ENCODE measurements around the gene MYO1D. TPM values are rescaled to one million over a fixed set of nuclear protein-coding genes. Genes with fewer than 3 reads are reported as not detected.

Gene MYO1D
- total RNA-seq, 4 donors from 2014 or later = 247 to 569 (median 444) TPM

- DNase-seq = no peak
- WGBS, 2 donors (ENCODE audit: low coverage in 1 of 2) = 89 to 92% methylated on average over 1 of the region's 1 CpG
- Histone ChIP-seq H3K9me3 (no peaks in the 10 kb centered on the region), H3K27ac (no peak overlapping the region), H3K36me3 (no peaks in the 10 kb centered on the region), H3K4me1 (peaks cover 0 to 49% (median 21%) of the 10 kb centered on the region in 4 donors), H3K4me3 (no peak overlapping the region), H3K27me3 (no peaks in the 10 kb centered on the region)
- no peak for TF ChIP-seq POLR2AphosphoS5 (IDR thresholded peaks at IDR 0.05)
- TF ChIP-seq EP300 (IDR thresholded peaks at IDR 0.05; ENCODE audit: low read depth) = no peak
- no peak for TF ChIP-seq CTCF (IDR thresholded peaks at IDR 0.05)
- TF ChIP-seq POLR2A (IDR thresholded peaks at IDR 0.05) = no peak
- in situ Hi-C loops (cut with MboI; ENCODE audit: low pct_ligation_motif_present in 1 of 4, low pct_unique_long_range_greater_than_20kb in 1 of 4, low sequenced_read_pairs in 3 of 4) = no loop called here
- intact Hi-C loops (cut with DNase I; ENCODE audit: low total_unique reads) = no loop called here
Observed at GRCh38 chr17:32849879-32850278, 27.0 kb downstream of the MYO1D start.

- Histone ChIP-seq H3K4me3 (no peak overlapping the region), H3K27me3 (no peaks in the 10 kb centered on the region), H3K9me3 (no peaks in the 10 kb centered on the region), H3K36me3 (no peaks in the 10 kb centered on the region), H3K4me1 (peaks cover 0 to 36% (median 17%) of the 10 kb centered on the region in 4 donors), H3K27ac (peak overlapping the region; percentile 57 to 78 (median 72))
- no peak for DNase-seq
- 37 to 38% methylated on average over 2 of the region's 2 CpGs for WGBS, 2 donors (ENCODE audit: low coverage in 1 of 2)
- TF ChIP-seq POLR2A (IDR thresholded peaks at IDR 0.05) = no peak
- TF ChIP-seq EP300 (IDR thresholded peaks at IDR 0.05; ENCODE audit: low read depth) = no peak
- no peak for TF ChIP-seq CTCF (IDR thresholded peaks at IDR 0.05)
- no peak for TF ChIP-seq POLR2AphosphoS5 (IDR thresholded peaks at IDR 0.05)
- in situ Hi-C loops (cut with MboI; ENCODE audit: low pct_ligation_motif_present in 1 of 4, low pct_unique_long_range_greater_than_20kb in 1 of 4, low sequenced_read_pairs in 3 of 4) = no loop called here
- intact Hi-C loops (cut with DNase I; ENCODE audit: low total_unique reads) = no loop called here
Observed at GRCh38 chr17:32847977-32848376, 28.9 kb downstream of the MYO1D start.

GRCh38 chr17:32846143-32846542, 30.8 kb downstream of the MYO1D start:
- intact Hi-C loops (cut with DNase I; ENCODE audit: low total_unique reads) = no loop called here
- no peak overlapping the region for H3K4me3 ChIP-seq
- TF ChIP-seq CTCF (IDR thresholded peaks at IDR 0.05) (no peak), POLR2AphosphoS5 (IDR thresholded peaks at IDR 0.05) (no peak), EP300 (IDR thresholded peaks at IDR 0.05; ENCODE audit: low read depth) (no peak), POLR2A (IDR thresholded peaks at IDR 0.05) (no peak)
- no peaks in the 10 kb centered on the region for H3K27me3 ChIP-seq
- WGBS, 2 donors (ENCODE audit: low coverage in 1 of 2) = 80 to 89% methylated on average over 1 of the region's 1 CpG
- in situ Hi-C loops (cut with MboI; ENCODE audit: low pct_ligation_motif_present in 1 of 4, low pct_unique_long_range_greater_than_20kb in 1 of 4, low sequenced_read_pairs in 3 of 4) = no loop called here
- DNase-seq = no peak
- no peak overlapping the region for H3K27ac ChIP-seq
- no peaks in the 10 kb centered on the region for H3K9me3 ChIP-seq
- peaks cover 0 to 31% (median 11%) of the 10 kb centered on the region in 4 donors for H3K4me1 ChIP-seq
- H3K36me3 ChIP-seq = no peaks in the 10 kb centered on the region

- no peaks in the 10 kb centered on the region for H3K36me3 ChIP-seq
- intact Hi-C loops (cut with DNase I; ENCODE audit: low total_unique reads) = no loop called here
- DNase-seq = no peak
- TF ChIP-seq EP300 (IDR thresholded peaks at IDR 0.05; ENCODE audit: low read depth) = no peak
- TF ChIP-seq POLR2AphosphoS5 (IDR thresholded peaks at IDR 0.05) = no peak
- no peak for TF ChIP-seq POLR2A (IDR thresholded peaks at IDR 0.05)
- TF ChIP-seq CTCF (IDR thresholded peaks at IDR 0.05) = no peak
- no peak overlapping the region for H3K4me3 ChIP-seq
- WGBS, 2 donors (ENCODE audit: low coverage in 1 of 2) = 53 to 66% methylated on average over 4 of the region's 4 CpGs
- H3K27me3 ChIP-seq = no peaks in the 10 kb centered on the region
- H3K27ac ChIP-seq = no peak overlapping the region
- H3K4me1 ChIP-seq = peaks cover 0 to 16% (median 3%) of the 10 kb centered on the region in 4 donors
- H3K9me3 ChIP-seq = no peaks in the 10 kb centered on the region
- in situ Hi-C loops (cut with MboI; ENCODE audit: low pct_ligation_motif_present in 1 of 4, low pct_unique_long_range_greater_than_20kb in 1 of 4, low sequenced_read_pairs in 3 of 4) = no loop called here
Observed at GRCh38 chr17:32840241-32840640, 36.7 kb downstream of the MYO1D start.
